ENCODE data around the gene ZNF784. TPM values are rescaled to one million over a fixed set of nuclear protein-coding genes. Genes with fewer than 3 reads are reported as not detected.

The ZNF784 gene
- total RNA-seq, 3 donors from 2014 or later (not counting 1 experiment from before 2014, with no cell fraction given) = 6.4 to 7.9 (median 7.1) TPM

DNA sequence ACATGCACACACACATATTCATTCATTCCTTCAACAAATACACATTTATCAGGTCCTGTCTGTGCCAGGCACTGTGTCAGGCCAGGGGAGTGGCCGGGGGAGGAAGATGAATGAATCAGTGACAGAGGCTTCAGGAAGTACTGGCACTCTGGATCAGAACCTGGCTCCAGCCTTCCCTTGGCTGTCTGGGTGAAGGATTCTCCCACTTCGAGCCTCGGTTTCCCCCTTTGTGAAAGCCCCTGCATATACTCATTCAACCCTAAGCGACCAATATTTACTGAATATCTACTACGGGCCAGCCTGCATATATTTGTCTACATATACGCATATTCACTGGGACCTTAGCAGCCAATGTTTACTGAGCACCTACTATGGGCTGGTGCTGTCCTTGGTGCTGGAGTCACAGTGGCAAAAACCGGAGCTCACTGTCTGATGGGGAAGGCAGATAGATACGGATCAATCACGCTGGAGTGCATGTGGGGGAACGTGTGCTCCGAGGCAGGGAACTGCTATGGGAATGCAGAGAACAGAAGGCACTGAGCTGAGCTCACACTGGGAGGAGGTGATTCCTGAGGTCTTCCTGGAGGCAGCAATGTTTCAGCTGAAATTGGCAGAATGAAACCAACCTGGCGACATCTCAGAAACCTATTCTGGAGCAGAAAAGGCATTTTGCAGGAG lies 43.1 kb downstream of the ZNF784 start:
- peak overlapping the region; percentile 78 for H3K27ac ChIP-seq (ENCODE audit: low read length)
- DNase-seq = peak in 1 of 2 donors; percentile 49
- Mint-ChIP-seq H3K36me3 (no peaks in the 10 kb centered on the region), H3K27ac (peak overlapping the region; percentile 36 to 82), H3K9me3 (no peaks in the 10 kb centered on the region), H3K27me3 (ENCODE audit: low read depth in 2 of 2) (peaks cover 14 to 15% of the 10 kb centered on the region in 2 donors), H3K4me3 (peak overlapping the region; percentile 83), H3K4me1 (peaks cover 25 to 33% of the 10 kb centered on the region in 2 donors)
- no peaks in the 10 kb centered on the region for H3K9me3 ChIP-seq (ENCODE audit: control insufficient read depth, insufficient read depth, low read length)
- H3K36me3 ChIP-seq (ENCODE audit: control insufficient read depth, insufficient read depth, low read length) = no peaks in the 10 kb centered on the region
- 50% methylated on average over 12 of the region's 12 CpGs for WGBS (ENCODE audit: insufficient coverage)
- no peaks in the 10 kb centered on the region for H3K27me3 ChIP-seq (ENCODE audit: control insufficient read depth, insufficient read depth, low read length)
- peak overlapping the region; percentile 68 for H3K4me3 ChIP-seq (ENCODE audit: low read length)
- H3K4me1 ChIP-seq (ENCODE audit: control insufficient read depth, insufficient read depth, low read length) = peaks cover 25% of the 10 kb centered on the region
- no peak for ATAC-seq
- intact Hi-C loops (cut with micrococcal nuclease) = loop anchor here (2.0 kb wide), 1 partner anchor 62 kb away; the partner anchor contains the start of gene ZNF581
- TF ChIP-seq, protein P1, sequence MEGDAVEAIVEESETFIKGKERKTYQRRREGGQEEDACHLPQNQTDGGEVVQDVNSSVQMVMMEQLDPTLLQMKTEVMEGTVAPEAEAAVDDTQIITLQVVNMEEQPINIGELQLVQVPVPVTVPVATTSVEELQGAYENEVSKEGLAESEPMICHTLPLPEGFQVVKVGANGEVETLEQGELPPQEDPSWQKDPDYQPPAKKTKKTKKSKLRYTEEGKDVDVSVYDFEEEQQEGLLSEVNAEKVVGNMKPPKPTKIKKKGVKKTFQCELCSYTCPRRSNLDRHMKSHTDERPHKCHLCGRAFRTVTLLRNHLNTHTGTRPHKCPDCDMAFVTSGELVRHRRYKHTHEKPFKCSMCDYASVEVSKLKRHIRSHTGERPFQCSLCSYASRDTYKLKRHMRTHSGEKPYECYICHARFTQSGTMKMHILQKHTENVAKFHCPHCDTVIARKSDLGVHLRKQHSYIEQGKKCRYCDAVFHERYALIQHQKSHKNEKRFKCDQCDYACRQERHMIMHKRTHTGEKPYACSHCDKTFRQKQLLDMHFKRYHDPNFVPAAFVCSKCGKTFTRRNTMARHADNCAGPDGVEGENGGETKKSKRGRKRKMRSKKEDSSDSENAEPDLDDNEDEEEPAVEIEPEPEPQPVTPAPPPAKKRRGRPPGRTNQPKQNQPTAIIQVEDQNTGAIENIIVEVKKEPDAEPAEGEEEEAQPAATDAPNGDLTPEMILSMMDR (IDR thresholded peaks at IDR 0.05) = no peak

DNA sequence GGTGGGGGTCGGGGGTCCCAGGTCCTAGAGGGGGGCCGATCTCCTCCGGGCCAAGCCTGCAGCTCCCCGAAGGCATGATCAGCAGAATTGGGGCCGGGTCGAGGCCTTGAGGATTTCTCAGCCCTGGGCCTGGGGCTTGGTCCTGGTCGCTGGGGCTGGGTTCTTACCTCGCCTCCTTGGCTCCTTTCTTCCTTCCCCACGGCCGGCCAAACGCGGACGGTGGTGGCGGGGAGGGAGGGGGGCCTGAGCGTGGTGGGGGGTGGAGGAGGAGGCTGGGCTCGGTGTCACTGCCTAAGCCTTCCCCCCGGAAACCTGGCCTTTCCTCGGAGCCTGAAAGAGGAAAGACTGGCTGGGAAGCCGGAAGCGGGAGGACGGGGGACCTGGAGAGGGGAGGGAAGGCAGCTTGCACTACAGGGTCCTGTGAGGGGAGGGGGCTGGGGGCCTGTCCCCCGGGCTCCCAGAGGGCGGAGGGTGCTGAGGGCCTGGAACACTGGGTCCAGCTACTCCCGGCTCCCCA lies 43.7 kb downstream of the ZNF784 start, which contains the start of gene ZNF579:
Gene ZNF579 (minus strand): TSS at position 221 of the 517 bp plus-strand sequence. CDS start 1,209 bp downstream, outside the sequence.
- peaks cover 25 to 27% of the 10 kb centered on the region in 2 donors for H3K4me1 Mint-ChIP-seq
- peak within 1 kb of the TSS; percentile 83 for H3K4me3 Mint-ChIP-seq
- peaks cover 9 to 15% of the 10 kb centered on the region in 2 donors for H3K27me3 Mint-ChIP-seq (ENCODE audit: low read depth in 2 of 2)
- H3K9me3 ChIP-seq (ENCODE audit: control insufficient read depth, insufficient read depth, low read length) = no peaks in the 10 kb centered on the region
- H3K4me1 ChIP-seq (ENCODE audit: control insufficient read depth, insufficient read depth, low read length) = peaks cover 20% of the 10 kb centered on the region
- H3K27ac ChIP-seq (ENCODE audit: low read length) = peak within 1 kb of the TSS; percentile 78
- peak within 1 kb of the TSS; percentile 68 for H3K4me3 ChIP-seq (ENCODE audit: low read length)
- peak; percentile 78 to 84 (median 79) for ATAC-seq
- TF ChIP-seq, protein P1 (IDR thresholded peaks at IDR 0.05) = no peak
- H3K36me3 ChIP-seq (ENCODE audit: control insufficient read depth, insufficient read depth, low read length) = no peaks in the 10 kb centered on the region
- DNase-seq = peak; percentile 71 to 85
- no peaks in the 10 kb centered on the region for H3K27me3 ChIP-seq (ENCODE audit: control insufficient read depth, insufficient read depth, low read length)
- no peaks in the 10 kb centered on the region for H3K9me3 Mint-ChIP-seq
- intact Hi-C loops (cut with micrococcal nuclease) = loop anchor here (2.0 kb wide), 1 partner anchor 62 kb away; the partner anchor contains the start of gene ZNF581
- peak within 1 kb of the TSS; percentile 43 to 82 for H3K27ac Mint-ChIP-seq
- no peaks in the 10 kb centered on the region for H3K36me3 Mint-ChIP-seq
- WGBS (ENCODE audit: insufficient coverage) = under 1% methylated on average over 16 of the region's 24 CpGs

DNA sequence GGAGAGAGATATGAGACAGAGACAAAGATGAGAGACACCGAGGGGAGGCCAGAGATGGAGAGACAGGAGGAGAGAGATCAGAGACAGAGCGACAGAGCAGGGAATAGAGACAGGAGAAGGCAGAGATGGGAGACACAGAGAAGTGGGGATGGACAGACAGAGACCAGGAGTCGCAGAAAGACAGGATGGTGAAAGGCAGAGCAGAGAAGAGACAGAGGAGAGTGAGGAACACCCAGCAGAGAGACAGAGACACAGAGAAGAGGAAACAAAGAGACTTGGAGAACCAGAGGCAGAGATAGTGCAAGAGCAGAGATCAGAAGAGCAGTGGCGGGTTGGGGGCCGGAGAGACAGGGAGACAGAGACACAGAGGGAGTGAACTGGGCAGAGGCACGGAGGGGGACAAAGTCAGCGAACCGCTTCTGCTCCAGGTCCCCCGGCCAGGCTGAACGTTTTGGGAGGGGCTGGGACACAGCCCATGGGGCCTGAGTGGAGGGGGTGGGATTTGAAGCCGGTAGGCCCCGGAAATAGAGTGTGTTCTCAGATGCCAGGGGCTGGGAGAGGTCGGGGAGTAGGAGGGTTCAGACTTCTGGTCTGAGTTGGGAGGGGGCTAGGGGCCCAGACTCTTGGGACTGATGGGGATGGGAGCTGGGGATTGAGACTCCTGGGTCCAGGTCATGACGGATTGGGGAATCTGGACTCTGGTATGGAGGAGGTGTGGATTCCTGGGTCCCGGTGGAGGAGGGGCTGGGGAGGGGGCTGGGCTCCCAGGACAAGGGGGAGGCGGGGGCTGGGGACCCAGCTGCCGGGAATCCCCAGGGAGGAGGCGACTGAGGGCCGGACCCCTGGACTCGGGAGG lies 44.4 kb downstream of the ZNF784 start:
- H3K4me3 Mint-ChIP-seq = peak overlapping the region; percentile 83
- peak overlapping the region; percentile 43 to 82 for H3K27ac Mint-ChIP-seq
- no peaks in the 10 kb centered on the region for H3K27me3 ChIP-seq (ENCODE audit: control insufficient read depth, insufficient read depth, low read length)
- H3K4me1 ChIP-seq (ENCODE audit: control insufficient read depth, insufficient read depth, low read length) = peaks cover 20% of the 10 kb centered on the region
- WGBS (ENCODE audit: insufficient coverage) = 19% methylated on average over 20 of the region's 20 CpGs
- H3K36me3 Mint-ChIP-seq = no peaks in the 10 kb centered on the region
- intact Hi-C loops (cut with micrococcal nuclease) = loop anchor here (2.0 kb wide), 1 partner anchor 63 kb away; the partner anchor contains the start of gene ZNF581
- peak overlapping the region; percentile 68 for H3K4me3 ChIP-seq (ENCODE audit: low read length)
- no peaks in the 10 kb centered on the region for H3K9me3 Mint-ChIP-seq
- DNase-seq (peak in 1 of 2 donors; percentile 43), ATAC-seq (peak in 2 of 3 donors; percentile 45 to 54)
- peaks cover 19 to 21% of the 10 kb centered on the region in 2 donors for H3K4me1 Mint-ChIP-seq
- TF ChIP-seq, protein P1 (IDR thresholded peaks at IDR 0.05) = no peak
- peak overlapping the region; percentile 78 for H3K27ac ChIP-seq (ENCODE audit: low read length)
- H3K36me3 ChIP-seq (ENCODE audit: control insufficient read depth, insufficient read depth, low read length) = no peaks in the 10 kb centered on the region
- peaks cover 4 to 8% of the 10 kb centered on the region in 2 donors for H3K27me3 Mint-ChIP-seq (ENCODE audit: low read depth in 2 of 2)
- no peaks in the 10 kb centered on the region for H3K9me3 ChIP-seq (ENCODE audit: control insufficient read depth, insufficient read depth, low read length)

Measured in natural killer cell (primary cell).